GM12878 (cell line): ENCODE results near the gene NEK1. TPM values are rescaled to one million over a fixed set of nuclear protein-coding genes. Genes with fewer than 3 reads are reported as not detected.

Source experiments
- ATAC-seq: fragments of 200-7000 bp; cut with Tn5 transposase; 3 replicates; pipeline ENCODE4 v1.9.1; 2020; ENCODE audit warnings: mild to moderate bottlenecking, moderate library complexity
- BruUV-seq: library from RNA; stranded (reverse); fragments of 400-500 nt; replicated peaks from 2 replicates; lab custom pipeline; 2021; lab: Mats Ljungman, UMichigan
- CTCF ChIA-PET: fragments of 300-600 bp; sonication (Branson Sonifier 250); formaldehyde crosslinking; extraction: SDS; loops from one replicate; lab custom pipeline; 2021; ENCODE audit warnings: inconsistent platforms; lab: Yijun Ruan, JAX
- POLR2A ChIA-PET: fragments of 350-600 bp; formaldehyde crosslinking; extraction: SDS; loops from one replicate; lab custom pipeline; 2021; ENCODE audit warnings: inconsistent platforms; lab: Charles Lee
- RAD21 ChIA-PET: fragments of 300-600 bp; sonication (Branson Sonifier 250); formaldehyde crosslinking; loops from one replicate; lab custom pipeline; 2023; ENCODE audit warnings: antibody characterized with exemption; ENCODE audit not compliant: unreplicated experiment; lab: Charles Lee
- SMC1A ChIA-PET: fragments of 300-600 bp; sonication (Branson Sonifier 250); formaldehyde crosslinking; loops from one replicate; lab custom pipeline; 2023; ENCODE audit not compliant: unreplicated experiment, uncharacterized antibody; lab: Charles Lee
- DNase-seq: peaks from one replicate; pipeline ENCODE4 v3.0.0-alpha.2; 2011; ENCODE audit warnings: low read depth, low spot score
- FAIRE-seq: peaks from 3 replicates; lab custom pipeline; 2011; peaks lifted over from hg19 to GRCh38; lab: Jason Lieb, UNC
- H2AFZ ChIP-seq: 2 replicates; pipeline ENCODE4 v1.6.0; 2011; ENCODE audit warnings: low read depth, low read length, control low read depth; ENCODE audit not compliant: control insufficient read depth
- H3K27ac ChIP-seq: 2 replicates; pipeline ENCODE4 v1.5.1; 2011; ENCODE audit warnings: control low read depth; ENCODE audit not compliant: control insufficient read depth, insufficient read depth
- H3K27me3 ChIP-seq, 2 experiments: replicated peaks in 1 of 2; 2 replicates each; pipeline versions ENCODE4 v1.6.0 to v1.6.1; 2011; ENCODE audit warnings: low read length in 1 of 2; ENCODE audit not compliant: control insufficient read depth in 2 of 2, insufficient read depth in 2 of 2
- H3K36me3 ChIP-seq, 2 experiments: 2 replicates each; pipeline ENCODE4 v1.5.1; 2011; ENCODE audit warnings: low read length in 1 of 2; ENCODE audit not compliant: control insufficient read depth in 2 of 2, insufficient read depth in 2 of 2
- H3K4me1 ChIP-seq: 2 replicates; pipeline ENCODE4 v1.6.1; 2011; ENCODE audit warnings: mild to moderate bottlenecking, low read length, moderate library complexity, mixed read lengths; ENCODE audit not compliant: control insufficient read depth, insufficient read depth
- H3K4me2 ChIP-seq: 2 replicates; pipeline ENCODE4 v1.6.0; 2011; ENCODE audit warnings: control low read depth; ENCODE audit not compliant: control insufficient read depth, insufficient read depth
- H3K4me3 ChIP-seq: fragments of 200-600 bp; sonication (generic); 2 replicates; pipeline ENCODE4 v1.5.1; 2016
- H3K79me2 ChIP-seq: 2 replicates; pipeline ENCODE4 v1.6.0; 2011; ENCODE audit warnings: low read length; ENCODE audit not compliant: control insufficient read depth, insufficient read depth
- H3K9ac ChIP-seq: 2 replicates; pipeline ENCODE4 v1.8.0; 2011; ENCODE audit warnings: low read length, control low read depth, mixed read lengths; ENCODE audit not compliant: control insufficient read depth, insufficient read depth
- H3K9me3 ChIP-seq: replicated peaks from 3 replicates; pipeline ENCODE4 v1.5.1; 2011; ENCODE audit warnings: mild to moderate bottlenecking, low read length; ENCODE audit not compliant: control insufficient read depth, insufficient read depth
- H4K20me1 ChIP-seq: 2 replicates; pipeline ENCODE4 v1.6.0; 2011; ENCODE audit not compliant: control insufficient read depth, insufficient read depth
- BACH1 ChIP-seq: fragments of 450-650 bp; IDR thresholded peaks from 2 replicates; pipeline ENCODE4 v1.6.1; 2017; ENCODE audit warnings: mild to moderate bottlenecking, borderline replicate concordance
- CTCF ChIP-seq, 3 experiments: IDR thresholded peaks in 2 of 3; conservative IDR thresholded peaks in 1 of 3; 2 replicates each; pipeline ENCODE4 v1.5.1; 2011; ENCODE audit warnings: low read depth in 3 of 3, low read length in 3 of 3, mild to moderate bottlenecking in 3 of 3, control low read depth in 2 of 3, moderate library complexity in 2 of 3, inconsistent platforms in 1 of 3, mixed read lengths in 1 of 3; ENCODE audit not compliant: control insufficient read depth in 2 of 3, insufficient read depth in 1 of 3; ENCODE audit errors: extremely low read depth in 1 of 3
- FOS ChIP-seq: IDR thresholded peaks from 3 replicates; pipeline ENCODE4 v1.6.1; 2011; ENCODE audit warnings: borderline replicate concordance; ENCODE audit not compliant: insufficient read length; ENCODE audit errors: extremely low read depth
- GATAD2B ChIP-seq: fragments of 450-650 bp; conservative IDR thresholded peaks from 2 replicates; pipeline ENCODE4 v1.6.1; 2017; ENCODE audit warnings: low read depth, mild to moderate bottlenecking, moderate library complexity
- IKZF1 ChIP-seq: fragments of 450-650 bp; conservative IDR thresholded peaks from 2 replicates; pipeline ENCODE4 v1.6.1; 2017; ENCODE audit warnings: antibody characterized with exemption, mild to moderate bottlenecking
- JUND ChIP-seq: IDR thresholded peaks from 2 replicates; pipeline ENCODE4 v1.6.1; 2012; ENCODE audit warnings: low read depth, mild to moderate bottlenecking, low read length, improper control_type of control experiment, moderate library complexity
- KLF5 ChIP-seq: fragments of 450-650 bp; IDR thresholded peaks from 2 replicates; pipeline ENCODE4 v1.6.1; 2014; ENCODE audit warnings: mild to moderate bottlenecking; ENCODE audit not compliant: partially characterized antibody
- NFYA ChIP-seq: IDR thresholded peaks from 2 replicates; pipeline ENCODE4 v1.6.1; 2011; ENCODE audit warnings: low read depth, mild to moderate bottlenecking, low read length, improper control_type of control experiment, borderline replicate concordance
- NR2C1 ChIP-seq: fragments of 450-650 bp; IDR thresholded peaks from 2 replicates; pipeline ENCODE4 v1.6.1; 2017; ENCODE audit warnings: antibody characterized with exemption, mild to moderate bottlenecking, moderate library complexity
- SPI1 ChIP-seq: IDR thresholded peaks from 2 replicates; pipeline ENCODE4 v1.6.1; 2011; ENCODE audit warnings: low read depth, mild to moderate bottlenecking, low read length, moderate library complexity, borderline replicate concordance; ENCODE audit not compliant: insufficient read depth
- SREBF1 ChIP-seq: IDR thresholded peaks from 2 replicates; pipeline ENCODE4 v1.6.1; 2012; ENCODE audit warnings: mild to moderate bottlenecking, low read length
- SREBF2 ChIP-seq: IDR thresholded peaks from 2 replicates; pipeline ENCODE4 v1.6.1; 2012; ENCODE audit warnings: mild to moderate bottlenecking, low read length
- SRF ChIP-seq, 2 experiments: IDR thresholded peaks; 2 replicates each; pipeline ENCODE4 v1.6.1; 2011; ENCODE audit warnings: low read depth in 2 of 2, low read length in 2 of 2, mild to moderate bottlenecking in 1 of 2, moderate library complexity in 1 of 2
- STAT1 ChIP-seq: fragments of 450-650 bp; conservative IDR thresholded peaks from 2 replicates; pipeline ENCODE4 v1.6.1; 2014; ENCODE audit warnings: antibody characterized with exemption, mild to moderate bottlenecking
- STAT3 ChIP-seq: IDR thresholded peaks from 2 replicates; pipeline ENCODE4 v1.6.1; 2011; ENCODE audit warnings: low read depth, low read length, improper control_type of control experiment
- ZNF24 ChIP-seq: fragments of 450-650 bp; IDR thresholded peaks from 2 replicates; pipeline ENCODE4 v1.6.1; 2017; ENCODE audit warnings: antibody characterized with exemption, mild to moderate bottlenecking
- WGBS: methylation state at CpG from one replicate; pipeline ENCODE4 v1.1.6; 2016; ENCODE audit warnings: low lambda C conversion rate; ENCODE audit not compliant: insufficient replicate concordance, insufficient coverage; ENCODE audit errors: missing lambda C conversion rate; 5-methylcytosine and 5-hydroxymethylcytosine counted together
- in situ Hi-C: fragments of 300-500 bp; cut with MboI; formaldehyde crosslinking; loops from 9 replicates; pipeline ENCODE4 v1.14.3; 2018; ENCODE audit warnings: mixed read lengths
- intact Hi-C: fragments of 100-400 bp; cut with micrococcal nuclease; formaldehyde crosslinking; loops from one replicate; pipeline ENCODE4 v1.14.2; 2022; ENCODE audit not compliant: unreplicated experiment
- polyA plus RNA-seq, 11 experiments: library from polyadenylated mRNA; depleted of rRNA in 4 of 11; unstranded in 6 of 11; stranded (reverse) in 5 of 11; fragments of >200 nt; fragmentation: Nextera tagmentation in 4 of 11; fragmentation: Illumina TruSeq in 1 of 11; extraction: Ambion mirVana in 4 of 11; extraction: Trizol in 1 of 11; gene quantifications; 1 replicate in 1 of 11; 2 replicates in 10 of 11; pipeline versions ENCODE4 v1.2.1 to v1.2.3, GENCODE V29; 2011 to 2016; ENCODE audit warnings: inconsistent platforms in 2 of 11, missing spikeins in 2 of 11, low read depth in 1 of 11
- total RNA-seq, 4 experiments: library from RNA; depleted of rRNA in 3 of 4; stranded (reverse); fragments of >200 nt in 3 of 4; fragmentation: Illumina TruSeq in 1 of 4; extraction: Trizol in 1 of 4; gene quantifications; 2 replicates each; pipeline versions ENCODE4 v1.2.1 to v1.2.3, GENCODE V29; 2013 to 2021
- TF ChIP-seq, protein P1 (sequence below): fragments of 450-650 bp; IDR thresholded peaks from 2 replicates; pipeline ENCODE4 v1.6.1; 2016; ENCODE audit warnings: mild to moderate bottlenecking

The NEK1 gene
- total and polyA plus RNA-seq, 10 of the 15 experiments (the other 5 are each of a cell fraction or from before 2014, with no cell fraction given) = 4.9 to 16.1 (median 7.5) TPM

DNA sequence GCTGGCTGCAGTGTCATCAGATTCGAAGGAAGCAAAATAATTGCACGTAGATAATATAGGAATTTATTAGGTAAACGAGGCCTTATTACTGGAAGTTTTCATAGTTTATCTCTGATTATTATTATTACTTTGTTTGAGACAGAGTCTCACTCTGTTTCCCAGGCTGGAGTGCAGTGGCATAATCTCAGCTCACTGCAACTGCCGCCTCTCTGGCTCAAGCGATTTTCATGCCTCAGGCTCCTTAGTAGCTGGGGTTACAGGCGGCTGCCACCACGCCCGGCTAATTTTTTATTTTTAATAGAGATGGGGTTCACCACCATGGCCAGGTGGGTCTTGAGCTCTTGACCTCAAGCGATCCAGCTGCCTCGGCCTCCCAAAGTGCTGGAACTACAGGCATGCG, 20.5 kb upstream of the NEK1 start:
- no TSS peak for BruUV-seq

DNA sequence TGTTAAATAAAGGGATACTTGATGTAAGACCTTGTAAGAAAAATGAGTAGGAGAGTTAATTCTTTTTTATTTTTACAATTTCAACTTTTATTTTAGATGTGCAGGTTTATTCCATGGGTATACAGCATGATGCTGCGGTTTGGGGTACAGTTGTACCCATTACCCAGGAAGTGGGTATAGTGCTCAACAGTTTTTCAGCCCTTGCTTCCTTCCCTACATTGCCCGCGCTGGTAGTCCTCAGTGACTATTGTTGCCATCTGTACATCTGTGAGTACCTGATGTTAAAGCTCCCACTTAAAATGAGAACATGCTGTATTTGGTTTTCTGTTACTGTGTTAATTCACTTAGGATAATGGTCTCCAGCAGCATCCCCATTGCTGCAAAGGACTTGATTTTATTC, 17.7 kb upstream of the NEK1 start:
- no peaks in the 10 kb centered on the region; the same call in 1 of the 3 replicates for H3K9me3 ChIP-seq
- POLR2A ChIA-PET = interaction anchor here (0.6 to 1.2 kb wide), 3 partner anchors 29 to 121 kb away, joined by 3 to 6 read pairs (median 3); no protein-coding TSS in a partner anchor
- RAD21 ChIA-PET = no interaction called here
- no TSS peak for BruUV-seq
- in situ Hi-C loops = no loop called here
- DNase-seq (no peak), ATAC-seq (no peak), FAIRE-seq (no peak)
- H2AFZ ChIP-seq = no peak overlapping the region
- SMC1A ChIA-PET = interaction anchor here (1.1 kb wide), 1 partner anchor 30 kb away, joined by 3 read pairs; no protein-coding TSS in a partner anchor
- H3K4me3 ChIP-seq = no peak overlapping the region
- no peaks in the 10 kb centered on the region for H4K20me1 ChIP-seq
- H3K9ac ChIP-seq = no peak overlapping the region
- intact Hi-C loops = no loop called here
- peaks cover 40% of the 10 kb centered on the region for H3K79me2 ChIP-seq
- no peaks in the 10 kb centered on the region for H3K27me3 ChIP-seq
- CTCF ChIA-PET = interaction anchor here (0.8 to 1.2 kb wide), 2 partner anchors 29 to 32 kb away, joined by 3 read pairs; no protein-coding TSS in a partner anchor
- H3K4me2 ChIP-seq = no peak overlapping the region
- H3K36me3 ChIP-seq = no peaks in the 10 kb centered on the region
- H3K27ac ChIP-seq = no peak overlapping the region
- no peaks in the 10 kb centered on the region for H3K4me1 ChIP-seq
- WGBS = 100% methylated on average over 3 of the region's 3 CpGs
- TF ChIP-seq FOS = no peak
- TF ChIP-seq, protein P1, sequence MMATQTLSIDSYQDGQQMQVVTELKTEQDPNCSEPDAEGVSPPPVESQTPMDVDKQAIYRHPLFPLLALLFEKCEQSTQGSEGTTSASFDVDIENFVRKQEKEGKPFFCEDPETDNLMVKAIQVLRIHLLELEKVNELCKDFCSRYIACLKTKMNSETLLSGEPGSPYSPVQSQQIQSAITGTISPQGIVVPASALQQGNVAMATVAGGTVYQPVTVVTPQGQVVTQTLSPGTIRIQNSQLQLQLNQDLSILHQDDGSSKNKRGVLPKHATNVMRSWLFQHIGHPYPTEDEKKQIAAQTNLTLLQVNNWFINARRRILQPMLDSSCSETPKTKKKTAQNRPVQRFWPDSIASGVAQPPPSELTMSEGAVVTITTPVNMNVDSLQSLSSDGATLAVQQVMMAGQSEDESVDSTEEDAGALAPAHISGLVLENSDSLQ = no peak
- TF ChIP-seq KLF5 = no peak
- no peak for TF ChIP-seq SRF (IDR thresholded peaks at IDR 0.05; ENCODE audit: low read depth in 2 of 2, low read length in 2 of 2)
- TF ChIP-seq NFYA = no peak
- TF ChIP-seq JUND = no peak
- TF ChIP-seq GATAD2B = no peak
- TF ChIP-seq ZNF24 = no peak
- TF ChIP-seq SPI1 = no peak
- no peak for TF ChIP-seq SREBF1
- TF ChIP-seq NR2C1 = no peak
- no peak for TF ChIP-seq STAT1
- TF ChIP-seq BACH1 = no peak
- no peak for TF ChIP-seq IKZF1
- TF ChIP-seq CTCF (IDR thresholded peaks at IDR 0.05 in 2 of 3, conservative IDR thresholded peaks at IDR 0.05 in 1 of 3; ENCODE audit: control insufficient read depth in 2 of 3, extremely low read depth in 1 of 3, insufficient read depth in 1 of 3, low read depth in 3 of 3, low read length in 3 of 3) = no peak

More for the DNA sequence above, 20.5 kb upstream of the NEK1 start:
- H3K4me3 ChIP-seq = no peak overlapping the region
- no peaks in the 10 kb centered on the region; the same call in 2 of the 3 replicates for H3K9me3 ChIP-seq
- ChIA-PET CTCF (interaction anchor here (2.2 kb wide), 1 partner anchor 11 kb away, joined by 14 read pairs; no protein-coding TSS in a partner anchor), RAD21 (no interaction called here), SMC1A (interaction anchor here (0.8 kb wide), 1 partner anchor 10 kb away, joined by 3 read pairs; no protein-coding TSS in a partner anchor), POLR2A (no interaction called here)
- ATAC-seq (no peak), FAIRE-seq (no peak), DNase-seq (no peak)
- H3K9ac ChIP-seq = no peak overlapping the region
- no peaks in the 10 kb centered on the region for H4K20me1 ChIP-seq
- no peaks in the 10 kb centered on the region for H3K4me1 ChIP-seq
- WGBS = 90% methylated on average over 11 of the region's 11 CpGs
- no peaks in the 10 kb centered on the region for H3K27me3 ChIP-seq
- H3K27ac ChIP-seq = no peak overlapping the region
- H2AFZ ChIP-seq = no peak overlapping the region
- TF ChIP-seq STAT3 (no peak), SREBF2 (no peak)
- intact Hi-C loops (no loop called here), in situ Hi-C loops (no loop called here)
- peaks cover 17% of the 10 kb centered on the region for H3K79me2 ChIP-seq
- no peak overlapping the region for H3K4me2 ChIP-seq
- H3K36me3 ChIP-seq = no peaks in the 10 kb centered on the region; a peak in 1 of 4 replicates
